MCF 10A (cell line): ENCODE results near the gene ZNF280D. TPM values are rescaled to one million over a fixed set of nuclear protein-coding genes. Genes with fewer than 3 reads are reported as not detected.

ENCODE experiments used
- BruUV-seq: library from RNA; stranded (reverse); fragments of 400-500 nt; replicated peaks from 2 replicates; lab custom pipeline; 2021; lab: Mats Ljungman, UMichigan
- CTCF ChIA-PET: fragments of 300-600 bp; sonication (Branson Sonifier 250); formaldehyde crosslinking; extraction: SDS; loops from one replicate; lab custom pipeline; 2021; ENCODE audit warnings: antibody characterized with exemption, inconsistent platforms; lab: Yijun Ruan, JAX
- POLR2A ChIA-PET: fragments of 300-600, 350-650 bp; sonication (Branson Sonifier 250); formaldehyde crosslinking; extraction: SDS; loops from one replicate; lab custom pipeline; 2020; ENCODE audit warnings: antibody characterized with exemption, inconsistent platforms; lab: Yijun Ruan, JAX
- DNase-seq: peaks from one replicate; pipeline ENCODE4 v3.0.0-alpha.2; 2018; ENCODE audit not compliant: unreplicated experiment
- H3K27ac Mint-ChIP-seq: one replicate; pipeline ENCODE4 v1.8.0; 2022; ENCODE audit warnings: mild to moderate bottlenecking, low read depth, mixed read lengths; ENCODE audit not compliant: unreplicated experiment
- H3K27me3 Mint-ChIP-seq: one replicate; pipeline ENCODE4 v1.8.0; 2022; ENCODE audit warnings: mixed read lengths; ENCODE audit not compliant: insufficient read depth, unreplicated experiment
- H3K36me3 Mint-ChIP-seq: one replicate; pipeline ENCODE4 v1.8.0; 2022; ENCODE audit warnings: mild to moderate bottlenecking, moderate library complexity, mixed read lengths; ENCODE audit not compliant: insufficient read depth, unreplicated experiment
- H3K4me1 Mint-ChIP-seq: one replicate; pipeline ENCODE4 v1.8.0; 2022; ENCODE audit warnings: mixed read lengths; ENCODE audit not compliant: insufficient read depth, unreplicated experiment
- H3K4me3 Mint-ChIP-seq: one replicate; pipeline ENCODE4 v1.8.0; 2022; ENCODE audit warnings: mild to moderate bottlenecking, moderate library complexity, mixed read lengths; ENCODE audit not compliant: unreplicated experiment
- H3K9me3 Mint-ChIP-seq: one replicate; pipeline ENCODE4 v1.8.0; 2022; ENCODE audit warnings: mixed read lengths; ENCODE audit not compliant: unreplicated experiment
- CTCF ChIP-seq: fragments of 200-600 bp; IDR thresholded peaks from one replicate; pipeline ENCODE4 v1.8.0; 2022; ENCODE audit warnings: antibody characterized with exemption, mild to moderate bottlenecking; ENCODE audit not compliant: unreplicated experiment
- intact Hi-C: fragments of 100-400 bp; cut with micrococcal nuclease; formaldehyde crosslinking; loops from 2 replicates; pipeline ENCODE4 v1.14.1; 2022
- total RNA-seq: library from RNA; stranded (reverse); gene quantifications from 2 replicates; pipeline ENCODE4 v1.2.3, GENCODE V29; 2022

The ZNF280D gene
- total RNA-seq, 1 experiment from 2014 or later: 30.8 TPM

- H3K27ac Mint-ChIP-seq: no peak overlapping the region
- H3K4me1 Mint-ChIP-seq: no peaks in the 10 kb centered on the region
- no peak for TF ChIP-seq CTCF
- no TSS peak for BruUV-seq
- ChIA-PET CTCF (interaction anchor here (0.6 to 0.9 kb wide), 2 partner anchors 123 to 207 kb away, joined by 3 read pairs; no protein-coding TSS in a partner anchor), POLR2A (interaction anchor here (0.8 to 1.4 kb wide), 3 partner anchors 8 to 255 kb away, joined by 3 to 8 read pairs (median 3); partner anchors contain the start of gene ZNF280D)
- no peak for DNase-seq
- no peaks in the 10 kb centered on the region for H3K27me3 Mint-ChIP-seq
- no peaks in the 10 kb centered on the region for H3K9me3 Mint-ChIP-seq
- H3K4me3 Mint-ChIP-seq: no peak overlapping the region
- intact Hi-C loops: loop anchor here (10.0 kb wide), 1 partner anchor 271 kb away; no protein-coding TSS in a partner anchor
- H3K36me3 Mint-ChIP-seq: no peaks in the 10 kb centered on the region
These were observed 119.5 kb downstream of the ZNF280D start for GRCh38 chr15:56613811-56614210.

- DNase-seq: no peak
- BruUV-seq: no TSS peak
- Mint-ChIP-seq H3K4me3 (no peak overlapping the region), H3K9me3 (peaks cover 5% of the 10 kb centered on the region), H3K27ac (no peak overlapping the region), H3K27me3 (no peaks in the 10 kb centered on the region), H3K36me3 (no peaks in the 10 kb centered on the region), H3K4me1 (no peaks in the 10 kb centered on the region)
- CTCF ChIA-PET: interaction anchor here (0.6 kb wide), 1 partner anchor 1083 kb away, joined by 3 read pairs; no protein-coding TSS in a partner anchor
- TF ChIP-seq CTCF: no peak
- intact Hi-C loops: no loop called here
- POLR2A ChIA-PET: no interaction called here
These were observed 124.3 kb downstream of the ZNF280D start for GRCh38 chr15:56608993-56609392.

GRCh38 chr15:56608140-56608778 lies 125.0 kb downstream of the ZNF280D start:
- H3K4me3 Mint-ChIP-seq: no peak overlapping the region
- no peaks in the 10 kb centered on the region for H3K36me3 Mint-ChIP-seq
- POLR2A ChIA-PET: interaction anchor here (0.6 kb wide), 1 partner anchor 1328 kb away, joined by 4 read pairs; no protein-coding TSS in a partner anchor
- intact Hi-C loops: no loop called here
- no peak overlapping the region for H3K27ac Mint-ChIP-seq
- DNase-seq: no peak
- no peak for TF ChIP-seq CTCF
- H3K9me3 Mint-ChIP-seq: peaks cover 5% of the 10 kb centered on the region
- H3K4me1 Mint-ChIP-seq: no peaks in the 10 kb centered on the region
- no TSS peak for BruUV-seq
- H3K27me3 Mint-ChIP-seq: no peaks in the 10 kb centered on the region
- CTCF ChIA-PET: interaction anchor here (0.7 kb wide), 1 partner anchor 698 kb away, joined by 3 read pairs; no protein-coding TSS in a partner anchor

GRCh38 chr15:56602253-56602652 lies 131.1 kb downstream of the ZNF280D start:
- Mint-ChIP-seq H3K9me3 (peaks cover 5% of the 10 kb centered on the region), H3K36me3 (no peaks in the 10 kb centered on the region), H3K27ac (no peak overlapping the region), H3K4me3 (no peak overlapping the region), H3K27me3 (no peaks in the 10 kb centered on the region), H3K4me1 (no peaks in the 10 kb centered on the region)
- CTCF ChIA-PET: no interaction called here
- TF ChIP-seq CTCF: no peak
- no TSS peak for BruUV-seq
- DNase-seq: no peak
- POLR2A ChIA-PET: no interaction called here
- intact Hi-C loops: no loop called here
